Measurements from ENCODE around the gene SLC25A42.
A peak's percentile ranks its signal among the peaks of the same experiment; 100 is the strongest.
"Not testable (repeated sequence)": the region's sequence is repeated elsewhere in the genome, so short reads cannot be mapped to it uniquely, and the experiment has no call there.

SLC25A42 gene

GRCh38 chr19:19122902-19123301 is 59.1 kb downstream of the SLC25A42 start:
- intact Hi-C loops (cut with DNase I), result no loop called here
- no peak for DNase-seq

GRCh38 chr19:19123386-19123785 is 59.6 kb downstream of the SLC25A42 start:
- intact Hi-C loops (cut with DNase I), result no loop called here
- no peak for DNase-seq

- no peak for DNase-seq
- intact Hi-C loops (cut with DNase I), result no loop called here
Measured at GRCh38 chr19:19126102-19126501, 62.3 kb downstream of the SLC25A42 start.

- no peak for DNase-seq
- intact Hi-C loops (cut with DNase I), result no loop called here
Measured at GRCh38 chr19:19131989-19132388, 68.2 kb downstream of the SLC25A42 start.

- intact Hi-C loops (cut with DNase I), result no loop called here
- DNase-seq, result no peak
Measured at GRCh38 chr19:19132912-19133311, 69.1 kb downstream of the SLC25A42 start.

GRCh38 chr19:19133985-19134384 is 70.2 kb downstream of the SLC25A42 start:
- DNase-seq, result no peak
- intact Hi-C loops (cut with DNase I), result no loop called here

GRCh38 chr19:19134687-19135158 is 70.9 kb downstream of the SLC25A42 start:
- DNase-seq, result no peak
- intact Hi-C loops (cut with DNase I), result loop anchor here (5.0 kb wide), 1 partner anchor 137 kb away; no protein-coding TSS in a partner anchor

- DNase-seq, result not testable (repeated sequence)
- intact Hi-C loops (cut with DNase I), result loop anchor here (5.0 kb wide), 1 partner anchor 138 kb away; no protein-coding TSS in a partner anchor
Measured at GRCh38 chr19:19135713-19136112, 71.9 kb downstream of the SLC25A42 start.

- intact Hi-C loops (cut with DNase I), result loop anchor here (5.0 kb wide), 1 partner anchor 140 kb away; no protein-coding TSS in a partner anchor
- no peak for DNase-seq
Measured at GRCh38 chr19:19137556-19138108, 73.8 kb downstream of the SLC25A42 start.

GRCh38 chr19:19138109-19138981 is 74.6 kb downstream of the SLC25A42 start, which contains the start of gene TMEM161A:
TSS of gene TMEM161A (minus strand) at chr19:19138478. CDS start at chr19:19138428, 50 bp downstream.
- peak; percentile 95 to 100 (median 97) for DNase-seq
- intact Hi-C loops (cut with DNase I), result loop anchor here (5.0 kb wide), 1 partner anchor 141 kb away; no protein-coding TSS in a partner anchor

- intact Hi-C loops (cut with DNase I), result loop anchor here (5.0 kb wide), 2 partner anchors 88 to 143 kb away; no protein-coding TSS in a partner anchor
- no peak for DNase-seq
Measured at GRCh38 chr19:19139876-19140229, 76.1 kb downstream of the SLC25A42 start.

- intact Hi-C loops (cut with DNase I), result loop anchor here (5.0 kb wide), 1 partner anchor 88 kb away; no protein-coding TSS in a partner anchor
- DNase-seq, result no peak
Measured at GRCh38 chr19:19140476-19140875, 76.7 kb downstream of the SLC25A42 start.

GRCh38 chr19:19142347-19142746 is 78.6 kb downstream of the SLC25A42 start:
- DNase-seq, result no peak
- intact Hi-C loops (cut with DNase I), result loop anchor here (5.0 kb wide), 1 partner anchor 90 kb away; no protein-coding TSS in a partner anchor

- no peak for DNase-seq
- intact Hi-C loops (cut with DNase I), result no loop called here
Measured at GRCh38 chr19:19145281-19145680, 81.5 kb downstream of the SLC25A42 start.

- intact Hi-C loops (cut with DNase I), result loop anchor here (1.0 kb wide), 1 partner anchor 29 kb away; no protein-coding TSS in a partner anchor
- DNase-seq, result peak; percentile 65 to 97 (median 84)
Measured at GRCh38 chr19:19145684-19146608, 82.2 kb downstream of the SLC25A42 start.

- intact Hi-C loops (cut with DNase I), result loop anchor here (1.0 kb wide), 1 partner anchor 28 kb away; no protein-coding TSS in a partner anchor
- DNase-seq, result no peak
Measured at GRCh38 chr19:19146865-19147264, 83.1 kb downstream of the SLC25A42 start.

- intact Hi-C loops (cut with DNase I), result no loop called here
- no peak for DNase-seq
Measured at GRCh38 chr19:19147344-19147743, 83.5 kb downstream of the SLC25A42 start.

- intact Hi-C loops (cut with DNase I), result not testable (repeated sequence)
- peak in 1 of 10 donors; percentile 75 for DNase-seq
Measured at GRCh38 chr19:19148504-19148903, 84.7 kb downstream of the SLC25A42 start.

GRCh38 chr19:19149435-19149834 is 85.6 kb downstream of the SLC25A42 start:
- DNase-seq, result no peak
- intact Hi-C loops (cut with DNase I), result no loop called here

GRCh38 chr19:19151418-19151817 is 87.6 kb downstream of the SLC25A42 start:
- intact Hi-C loops (cut with DNase I), result no loop called here
- DNase-seq, result no peak
